HEK293 (cell line): ENCODE results near the gene ZMPSTE24.

Source experiments
- CTCF ChIA-PET: fragments of 350-600 bp; formaldehyde crosslinking; extraction: SDS; loops from one replicate; lab custom pipeline; 2021; ENCODE audit warnings: antibody characterized with exemption; lab: Yijun Ruan, JAX
- POLR2A ChIA-PET: fragments of 300-600 bp; formaldehyde crosslinking; extraction: SDS; loops from one replicate; lab custom pipeline; 2020; ENCODE audit warnings: antibody characterized with exemption, inconsistent platforms; lab: Yijun Ruan, JAX
- H3K27ac ChIP-seq: fragments of 200-500 bp; sonication (Bioruptor generic); 2 replicates; pipeline ENCODE4 v1.5.1; 2014; ENCODE audit warnings: low read depth, low read length, control low read depth, inconsistent platforms; ENCODE audit errors: extremely low read depth
- H3K36me3 ChIP-seq, 2 experiments: fragments of 200-500 bp in 1 of 2; sonication (Bioruptor generic) in 1 of 2; 1 replicate in 1 of 2; 2 replicates in 1 of 2; pipeline ENCODE4 v1.5.1; 2014 to 2017; ENCODE audit warnings: inconsistent platforms in 2 of 2, low read length in 2 of 2; ENCODE audit not compliant: control insufficient read depth in 2 of 2, insufficient read depth in 1 of 2
- H3K4me1 ChIP-seq: fragments of 200-500 bp; sonication (Bioruptor generic); 2 replicates; pipeline ENCODE4 v1.5.1; 2014; ENCODE audit warnings: mild to moderate bottlenecking, low read length, inconsistent platforms; ENCODE audit not compliant: control insufficient read depth, insufficient read depth
- H3K4me3 ChIP-seq: 2 replicates; pipeline ENCODE4 v1.5.1; 2011; ENCODE audit warnings: low read depth, mild to moderate bottlenecking, control low read depth, low read length, moderate library complexity
- H3K9me3 ChIP-seq: fragments of 200-500 bp; sonication (Bioruptor generic); 2 replicates; pipeline ENCODE4 v1.5.1; 2014; ENCODE audit warnings: low read depth, low read length, inconsistent platforms; ENCODE audit not compliant: control insufficient read depth, insufficient read depth
- BCL11A ChIP-seq: fragments of 450-650 bp; formaldehyde crosslinking; IDR thresholded peaks from 2 replicates; pipeline ENCODE4 v1.5.1; 2016; ENCODE audit warnings: low read depth, missing biosample characterization, missing genetic modification characterization
- GLI2 ChIP-seq: fragments of 450-650 bp; formaldehyde crosslinking; IDR thresholded peaks from 2 replicates; pipeline ENCODE4; 2017; ENCODE audit warnings: missing biosample characterization, missing genetic modification characterization, low read depth, borderline replicate concordance
- GLI4 ChIP-seq: fragments of 450-650 bp; formaldehyde crosslinking; IDR thresholded peaks from 2 replicates; pipeline ENCODE4 v1.5.1; 2016; ENCODE audit warnings: missing biosample characterization, missing genetic modification characterization
- HOXA7 ChIP-seq: sonication (generic); formaldehyde crosslinking; IDR thresholded peaks from 2 replicates; pipeline ENCODE4 v1.8.1; 2022; ENCODE audit warnings: missing genetic modification reagents, borderline replicate concordance
- KLF9 ChIP-seq: fragments of 450-650 bp; formaldehyde crosslinking; IDR thresholded peaks from 2 replicates; pipeline ENCODE4 v1.5.1; 2016; ENCODE audit warnings: missing biosample characterization, missing genetic modification characterization, low read depth
- TCF7L2 ChIP-seq: IDR thresholded peaks from 2 replicates; pipeline ENCODE4 v1.6.1; 2011; ENCODE audit warnings: low read depth, mild to moderate bottlenecking, inconsistent platforms, low read length, moderate library complexity, borderline replicate concordance
- ZBTB17 ChIP-seq: fragments of 450-650 bp; formaldehyde crosslinking; IDR thresholded peaks from 2 replicates; pipeline ENCODE4 v1.5.1; 2016; ENCODE audit warnings: missing biosample characterization, missing genetic modification characterization
- ZBTB20 ChIP-seq: fragments of 450-650 bp; formaldehyde crosslinking; IDR thresholded peaks from 2 replicates; pipeline ENCODE4 v1.5.1; 2016; ENCODE audit warnings: missing biosample characterization, missing genetic modification characterization
- ZEB2 ChIP-seq: fragments of 450-650 bp; formaldehyde crosslinking; IDR thresholded peaks from 2 replicates; pipeline ENCODE4 v1.5.1; 2016; ENCODE audit warnings: missing biosample characterization, missing genetic modification characterization
- ZFP41 ChIP-seq: fragments of 450-650 bp; formaldehyde crosslinking; IDR thresholded peaks from 2 replicates; pipeline ENCODE4 v1.5.1; 2016; ENCODE audit warnings: missing biosample characterization, missing genetic modification characterization, borderline replicate concordance
- ZNF132 ChIP-seq: fragments of 450-650 bp; formaldehyde crosslinking; IDR thresholded peaks from 2 replicates; pipeline ENCODE4 v1.5.1; 2017; ENCODE audit warnings: missing biosample characterization, missing genetic modification characterization, borderline replicate concordance
- ZNF140 ChIP-seq: fragments of 450-650 bp; formaldehyde crosslinking; IDR thresholded peaks from 2 replicates; pipeline ENCODE4 v1.5.1; 2016; ENCODE audit warnings: missing biosample characterization, missing genetic modification characterization
- ZNF146 ChIP-seq: fragments of 450-650 bp; formaldehyde crosslinking; IDR thresholded peaks from 2 replicates; pipeline ENCODE4 v1.5.1; 2016; ENCODE audit warnings: missing biosample characterization, missing genetic modification characterization
- ZNF2 ChIP-seq: fragments of 450-650 bp; formaldehyde crosslinking; IDR thresholded peaks from 2 replicates; pipeline ENCODE4 v1.5.1; 2016; ENCODE audit warnings: missing biosample characterization, missing genetic modification characterization
- ZNF202 ChIP-seq: fragments of 450-650 bp; formaldehyde crosslinking; IDR thresholded peaks from 2 replicates; pipeline ENCODE4 v1.5.1; 2016; ENCODE audit warnings: missing biosample characterization, missing genetic modification characterization, borderline replicate concordance
- ZNF223 ChIP-seq: fragments of 450-650 bp; formaldehyde crosslinking; IDR thresholded peaks from 2 replicates; pipeline ENCODE4 v1.5.1; 2016; ENCODE audit warnings: missing biosample characterization, missing genetic modification characterization
- ZNF23 ChIP-seq: fragments of 450-650 bp; formaldehyde crosslinking; IDR thresholded peaks from 2 replicates; pipeline ENCODE4 v1.5.1; 2016; ENCODE audit warnings: missing biosample characterization, missing genetic modification characterization, borderline replicate concordance
- ZNF24 ChIP-seq: fragments of 450-650 bp; formaldehyde crosslinking; IDR thresholded peaks from 2 replicates; pipeline ENCODE4 v1.5.1; 2016; ENCODE audit warnings: missing biosample characterization, missing genetic modification characterization
- ZNF248 ChIP-seq: fragments of 450-650 bp; formaldehyde crosslinking; IDR thresholded peaks from 2 replicates; pipeline ENCODE4 v1.5.1; 2017; ENCODE audit warnings: missing biosample characterization, missing genetic modification characterization
- ZNF274 ChIP-seq, 2 experiments: fragments of 200-500 bp in 1 of 2; fragments of 450-650 bp in 1 of 2; sonication (Bioruptor generic) in 1 of 2; formaldehyde crosslinking in 1 of 2; IDR thresholded peaks; 2 replicates each; pipeline versions ENCODE4 v1.5.1 to v1.6.1; 2014 to 2016; ENCODE audit warnings: borderline replicate concordance in 1 of 2, inconsistent platforms in 1 of 2, low read length in 1 of 2, missing biosample characterization in 1 of 2, missing genetic modification characterization in 1 of 2
- ZNF350 ChIP-seq: fragments of 450-650 bp; formaldehyde crosslinking; IDR thresholded peaks from 2 replicates; pipeline ENCODE4 v1.5.0; 2017; ENCODE audit warnings: missing biosample characterization, mild to moderate bottlenecking, missing genetic modification characterization
- ZNF391 ChIP-seq: fragments of 450-650 bp; formaldehyde crosslinking; IDR thresholded peaks from 2 replicates; pipeline ENCODE4 v1.5.1; 2016; ENCODE audit warnings: low read depth, missing biosample characterization, missing genetic modification characterization, borderline replicate concordance
- ZNF514 ChIP-seq: fragments of 450-650 bp; formaldehyde crosslinking; IDR thresholded peaks from 2 replicates; pipeline ENCODE4 v1.5.1; 2016; ENCODE audit warnings: missing biosample characterization, missing genetic modification characterization
- ZNF555 ChIP-seq: fragments of 450-650 bp; formaldehyde crosslinking; conservative IDR thresholded peaks from 2 replicates; pipeline ENCODE4 v1.5.1; 2017; ENCODE audit warnings: missing biosample characterization, mild to moderate bottlenecking, missing genetic modification characterization, inconsistent platforms
- ZNF585B ChIP-seq: fragments of 450-650 bp; formaldehyde crosslinking; IDR thresholded peaks from 2 replicates; pipeline ENCODE4 v1.5.1; 2016; ENCODE audit warnings: missing biosample characterization, missing genetic modification characterization
- ZNF600 ChIP-seq: fragments of 450-650 bp; formaldehyde crosslinking; IDR thresholded peaks from 2 replicates; pipeline ENCODE4 v1.5.1; 2016; ENCODE audit warnings: missing biosample characterization, missing genetic modification characterization
- TF ChIP-seq, protein P1 (sequence below): fragments of 450-650 bp; formaldehyde crosslinking; IDR thresholded peaks from 2 replicates; pipeline ENCODE4 v1.5.1; 2016; ENCODE audit warnings: missing biosample characterization, missing genetic modification characterization
- TF ChIP-seq, protein P2 (sequence below): fragments of 450-650 bp; formaldehyde crosslinking; IDR thresholded peaks from 2 replicates; pipeline ENCODE4 v1.5.1; 2016; ENCODE audit warnings: missing biosample characterization, missing genetic modification characterization
- TF ChIP-seq, protein P3 (sequence below): fragments of 450-650 bp; formaldehyde crosslinking; IDR thresholded peaks from 2 replicates; pipeline ENCODE4 v1.5.1; 2016; ENCODE audit warnings: missing biosample characterization, missing genetic modification characterization
- TF ChIP-seq, protein P4 (sequence below): fragments of 450-650 bp; formaldehyde crosslinking; IDR thresholded peaks from 2 replicates; pipeline ENCODE4 v1.5.1; 2016; ENCODE audit warnings: missing biosample characterization, missing genetic modification characterization
- TF ChIP-seq, protein P5 (sequence below): fragments of 450-650 bp; formaldehyde crosslinking; IDR thresholded peaks from 2 replicates; pipeline ENCODE4 v1.5.1; 2016; ENCODE audit warnings: missing biosample characterization, missing genetic modification characterization
- TF ChIP-seq, protein P6 (sequence below): fragments of 450-650 bp; formaldehyde crosslinking; IDR thresholded peaks from 2 replicates; pipeline ENCODE4 v1.5.0; 2017; ENCODE audit warnings: missing biosample characterization, missing genetic modification characterization, borderline replicate concordance

ZMPSTE24 gene

DNA sequence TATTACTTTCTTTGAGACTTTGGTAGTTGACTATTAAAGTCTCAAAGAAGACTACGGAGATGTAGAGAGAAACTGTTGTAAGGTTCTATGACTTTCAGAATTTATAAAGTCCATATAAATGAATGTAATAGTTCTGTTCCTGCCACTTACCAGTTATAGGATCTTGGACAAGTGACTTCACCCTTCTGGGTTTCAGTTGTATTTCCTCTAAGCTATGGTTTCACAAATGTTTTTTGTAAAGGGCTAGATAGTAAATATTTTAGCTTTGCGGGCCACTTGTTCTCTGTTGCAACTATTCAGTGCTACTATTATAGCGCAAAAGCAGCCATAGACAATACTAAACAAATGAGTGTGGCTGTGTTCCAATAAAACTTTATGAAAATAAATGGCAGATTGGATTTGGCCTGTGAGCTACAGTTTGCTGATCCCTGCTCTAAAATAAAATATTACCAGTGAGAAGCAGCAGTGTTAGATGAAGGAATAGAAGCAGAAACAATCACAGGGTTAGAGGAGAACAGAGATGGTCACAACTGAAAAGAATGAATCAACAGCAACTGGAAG, 14.7 kb downstream of the ZMPSTE24 start:
- Histone ChIP-seq H3K36me3 (peaks cover 35 to 80% of the 10 kb centered on the region in 2 experiments), H3K4me1 (no peaks in the 10 kb centered on the region)

DNA sequence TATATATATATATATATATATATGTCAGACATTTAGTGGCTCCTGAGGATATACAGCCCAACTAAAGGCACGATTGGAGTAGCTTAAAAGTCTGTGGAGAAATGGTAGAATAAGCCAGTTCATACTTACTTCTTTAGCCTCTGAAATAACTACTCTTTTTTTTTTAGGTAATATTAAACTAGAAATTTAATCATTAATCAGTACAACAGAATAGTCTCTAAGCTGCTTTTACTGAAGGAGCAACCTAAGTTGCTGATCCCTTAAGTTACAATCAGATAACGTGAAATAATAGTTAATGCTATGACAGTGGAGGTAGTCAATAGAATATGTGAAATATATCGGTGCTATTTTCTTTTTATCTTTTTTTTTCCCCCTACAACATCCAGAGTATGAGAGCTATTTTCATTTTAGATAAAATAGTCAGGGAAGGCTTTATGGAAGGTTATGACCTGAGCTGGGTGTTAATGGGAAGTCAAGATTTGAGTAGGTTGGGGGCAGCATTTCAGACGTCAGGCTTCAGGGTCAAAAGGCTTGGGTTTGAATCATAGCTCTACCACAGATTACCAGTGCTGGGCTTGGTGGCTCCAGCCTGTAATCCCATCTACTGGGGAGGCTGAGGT, 15.6 kb downstream of the ZMPSTE24 start:
- no peaks in the 10 kb centered on the region for H3K4me1 ChIP-seq
- no peak overlapping the region for H3K4me3 ChIP-seq
- TF ChIP-seq, protein P1, sequence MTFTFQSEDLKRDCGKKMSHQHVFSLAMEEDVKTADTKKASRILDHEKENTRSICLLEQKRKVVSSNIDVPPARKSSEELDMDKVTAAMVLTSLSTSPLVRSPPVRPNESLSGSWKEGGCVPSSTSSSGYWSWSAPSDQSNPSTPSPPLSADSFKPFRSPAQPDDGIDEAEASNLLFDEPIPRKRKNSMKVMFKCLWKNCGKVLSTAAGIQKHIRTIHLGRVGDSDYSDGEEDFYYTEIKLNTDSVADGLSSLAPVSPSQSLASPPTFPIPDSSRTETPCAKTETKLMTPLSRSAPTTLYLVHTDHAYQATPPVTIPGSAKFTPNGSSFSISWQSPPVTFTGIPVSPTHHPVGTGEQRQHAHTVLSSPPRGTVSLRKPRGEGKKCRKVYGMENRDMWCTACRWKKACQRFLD (tag by site-specific recombination) = no peak
- no peak for TF ChIP-seq ZNF391 (tag by site-specific recombination)
- no peak for TF ChIP-seq ZFP41 (tag by site-specific recombination)
- TF ChIP-seq, protein P2, sequence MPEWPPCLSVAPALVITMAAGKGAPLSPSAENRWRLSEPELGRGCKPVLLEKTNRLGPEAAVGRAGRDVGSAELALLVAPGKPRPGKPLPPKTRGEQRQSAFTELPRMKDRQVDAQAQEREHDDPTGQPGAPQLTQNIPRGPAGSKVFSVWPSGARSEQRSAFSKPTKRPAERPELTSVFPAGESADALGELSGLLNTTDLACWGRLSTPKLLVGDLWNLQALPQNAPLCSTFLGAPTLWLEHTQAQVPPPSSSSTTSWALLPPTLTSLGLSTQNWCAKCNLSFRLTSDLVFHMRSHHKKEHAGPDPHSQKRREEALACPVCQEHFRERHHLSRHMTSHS = no peak
- no peak for TF ChIP-seq HOXA7 (CRISPR knock-in tag)
- TF ChIP-seq ZNF555 (tag by site-specific recombination) = no peak
- no peak for TF ChIP-seq ZNF600
- TF ChIP-seq, protein P3, sequence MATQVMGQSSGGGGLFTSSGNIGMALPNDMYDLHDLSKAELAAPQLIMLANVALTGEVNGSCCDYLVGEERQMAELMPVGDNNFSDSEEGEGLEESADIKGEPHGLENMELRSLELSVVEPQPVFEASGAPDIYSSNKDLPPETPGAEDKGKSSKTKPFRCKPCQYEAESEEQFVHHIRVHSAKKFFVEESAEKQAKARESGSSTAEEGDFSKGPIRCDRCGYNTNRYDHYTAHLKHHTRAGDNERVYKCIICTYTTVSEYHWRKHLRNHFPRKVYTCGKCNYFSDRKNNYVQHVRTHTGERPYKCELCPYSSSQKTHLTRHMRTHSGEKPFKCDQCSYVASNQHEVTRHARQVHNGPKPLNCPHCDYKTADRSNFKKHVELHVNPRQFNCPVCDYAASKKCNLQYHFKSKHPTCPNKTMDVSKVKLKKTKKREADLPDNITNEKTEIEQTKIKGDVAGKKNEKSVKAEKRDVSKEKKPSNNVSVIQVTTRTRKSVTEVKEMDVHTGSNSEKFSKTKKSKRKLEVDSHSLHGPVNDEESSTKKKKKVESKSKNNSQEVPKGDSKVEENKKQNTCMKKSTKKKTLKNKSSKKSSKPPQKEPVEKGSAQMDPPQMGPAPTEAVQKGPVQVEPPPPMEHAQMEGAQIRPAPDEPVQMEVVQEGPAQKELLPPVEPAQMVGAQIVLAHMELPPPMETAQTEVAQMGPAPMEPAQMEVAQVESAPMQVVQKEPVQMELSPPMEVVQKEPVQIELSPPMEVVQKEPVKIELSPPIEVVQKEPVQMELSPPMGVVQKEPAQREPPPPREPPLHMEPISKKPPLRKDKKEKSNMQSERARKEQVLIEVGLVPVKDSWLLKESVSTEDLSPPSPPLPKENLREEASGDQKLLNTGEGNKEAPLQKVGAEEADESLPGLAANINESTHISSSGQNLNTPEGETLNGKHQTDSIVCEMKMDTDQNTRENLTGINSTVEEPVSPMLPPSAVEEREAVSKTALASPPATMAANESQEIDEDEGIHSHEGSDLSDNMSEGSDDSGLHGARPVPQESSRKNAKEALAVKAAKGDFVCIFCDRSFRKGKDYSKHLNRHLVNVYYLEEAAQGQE (tag by site-specific recombination) = no peak
- TF ChIP-seq ZNF514 (tag by site-specific recombination) = no peak
- TF ChIP-seq ZNF140 (tag by site-specific recombination) = no peak
- TF ChIP-seq ZBTB17 = no peak
- TF ChIP-seq, protein P4, sequence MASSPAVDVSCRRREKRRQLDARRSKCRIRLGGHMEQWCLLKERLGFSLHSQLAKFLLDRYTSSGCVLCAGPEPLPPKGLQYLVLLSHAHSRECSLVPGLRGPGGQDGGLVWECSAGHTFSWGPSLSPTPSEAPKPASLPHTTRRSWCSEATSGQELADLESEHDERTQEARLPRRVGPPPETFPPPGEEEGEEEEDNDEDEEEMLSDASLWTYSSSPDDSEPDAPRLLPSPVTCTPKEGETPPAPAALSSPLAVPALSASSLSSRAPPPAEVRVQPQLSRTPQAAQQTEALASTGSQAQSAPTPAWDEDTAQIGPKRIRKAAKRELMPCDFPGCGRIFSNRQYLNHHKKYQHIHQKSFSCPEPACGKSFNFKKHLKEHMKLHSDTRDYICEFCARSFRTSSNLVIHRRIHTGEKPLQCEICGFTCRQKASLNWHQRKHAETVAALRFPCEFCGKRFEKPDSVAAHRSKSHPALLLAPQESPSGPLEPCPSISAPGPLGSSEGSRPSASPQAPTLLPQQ (tag by site-specific recombination) = no peak
- no peak for TF ChIP-seq ZBTB20
- no peaks in the 10 kb centered on the region for H3K9me3 ChIP-seq
- no peak overlapping the region for H3K27ac ChIP-seq
- ChIA-PET CTCF (interaction anchor here (0.6 to 1.6 kb wide), 4 partner anchors 65 to 135 kb away, joined by 3 to 8 read pairs (median 6); no protein-coding TSS in a partner anchor), POLR2A (no interaction called here)
- peaks cover 28 to 72% of the 10 kb centered on the region in 2 experiments for H3K36me3 ChIP-seq

More for the DNA sequence above, 14.7 kb downstream of the ZMPSTE24 start:
- Histone ChIP-seq H3K9me3 (no peaks in the 10 kb centered on the region), H3K27ac (no peak overlapping the region)
- ChIA-PET POLR2A (no interaction called here), CTCF (interaction anchor here (0.8 to 1.6 kb wide), 3 partner anchors 66 to 129 kb away, joined by 5 to 8 read pairs (median 8); no protein-coding TSS in a partner anchor)
- TF ChIP-seq TCF7L2 (no peak), ZNF350 (tag by site-specific recombination) (no peak), ZNF274 (IDR thresholded peaks at IDR 0.05; ENCODE audit: low read length) (no peak), ZNF274 (tag by site-specific recombination; IDR thresholded peaks at IDR 0.05; ENCODE audit: borderline replicate concordance) (no peak), ZNF202 (tag by site-specific recombination) (no peak), BCL11A (no peak), ZNF2 (no peak), GLI2 (no peak), ZNF146 (no peak), ZEB2 (tag by site-specific recombination) (no peak), ZNF248 (no peak), ZNF132 (tag by site-specific recombination) (no peak), KLF9 (tag by site-specific recombination) (no peak), ZNF585B (tag by site-specific recombination) (no peak), ZNF223 (tag by site-specific recombination) (no peak), ZNF24 (tag by site-specific recombination) (no peak), GLI4 (no peak), ZNF23 (no peak)
- TF ChIP-seq, protein P5, sequence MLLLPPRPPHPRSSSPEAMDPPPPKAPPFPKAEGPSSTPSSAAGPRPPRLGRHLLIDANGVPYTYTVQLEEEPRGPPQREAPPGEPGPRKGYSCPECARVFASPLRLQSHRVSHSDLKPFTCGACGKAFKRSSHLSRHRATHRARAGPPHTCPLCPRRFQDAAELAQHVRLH = no peak
- TF ChIP-seq, protein P6, sequence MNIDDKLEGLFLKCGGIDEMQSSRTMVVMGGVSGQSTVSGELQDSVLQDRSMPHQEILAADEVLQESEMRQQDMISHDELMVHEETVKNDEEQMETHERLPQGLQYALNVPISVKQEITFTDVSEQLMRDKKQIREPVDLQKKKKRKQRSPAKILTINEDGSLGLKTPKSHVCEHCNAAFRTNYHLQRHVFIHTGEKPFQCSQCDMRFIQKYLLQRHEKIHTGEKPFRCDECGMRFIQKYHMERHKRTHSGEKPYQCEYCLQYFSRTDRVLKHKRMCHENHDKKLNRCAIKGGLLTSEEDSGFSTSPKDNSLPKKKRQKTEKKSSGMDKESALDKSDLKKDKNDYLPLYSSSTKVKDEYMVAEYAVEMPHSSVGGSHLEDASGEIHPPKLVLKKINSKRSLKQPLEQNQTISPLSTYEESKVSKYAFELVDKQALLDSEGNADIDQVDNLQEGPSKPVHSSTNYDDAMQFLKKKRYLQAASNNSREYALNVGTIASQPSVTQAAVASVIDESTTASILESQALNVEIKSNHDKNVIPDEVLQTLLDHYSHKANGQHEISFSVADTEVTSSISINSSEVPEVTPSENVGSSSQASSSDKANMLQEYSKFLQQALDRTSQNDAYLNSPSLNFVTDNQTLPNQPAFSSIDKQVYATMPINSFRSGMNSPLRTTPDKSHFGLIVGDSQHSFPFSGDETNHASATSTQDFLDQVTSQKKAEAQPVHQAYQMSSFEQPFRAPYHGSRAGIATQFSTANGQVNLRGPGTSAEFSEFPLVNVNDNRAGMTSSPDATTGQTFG (tag by site-specific recombination) = no peak
- TF ChIP-seq, all 188 proteins: peak for 0
- no peak overlapping the region for H3K4me3 ChIP-seq
